Panc1 (cell line): Measurements from ENCODE around the gene TMEM62. TPM values are rescaled to one million over a fixed set of nuclear protein-coding genes. Genes with fewer than 3 reads are reported as not detected.

ENCODE experiments used
- ATAC-seq: fragments of 200-7000 bp; cut with Tn5 transposase; 2 replicates; pipeline ENCODE4 v1.9.1; 2020; ENCODE audit warnings: mild to moderate bottlenecking, moderate library complexity
- BruUV-seq: library from RNA; stranded (reverse); fragments of 400-500 nt; replicated peaks from 2 replicates; lab custom pipeline; 2021; lab: Mats Ljungman, UMichigan
- CTCF ChIA-PET: fragments of 300-600 bp; sonication (Branson Sonifier 250); formaldehyde crosslinking; loops from one replicate; lab custom pipeline; 2022; ENCODE audit warnings: antibody characterized with exemption; lab: Charles Lee
- POLR2A ChIA-PET: fragments of 300-600 bp; sonication (Branson Sonifier 250); formaldehyde crosslinking; loops from one replicate; lab custom pipeline; 2022; ENCODE audit warnings: antibody characterized with exemption; lab: Charles Lee
- DNase-seq: peaks from one replicate; pipeline ENCODE4 v3.0.0-alpha.2; 2010; ENCODE audit warnings: low read depth, low spot score
- H3K27ac ChIP-seq: 2 replicates; pipeline ENCODE4 v1.5.1; 2011; ENCODE audit warnings: mild to moderate bottlenecking, low read length, inconsistent platforms
- H3K27me3 ChIP-seq: fragments of 200-500 bp; sonication (Bioruptor generic); 2 replicates; pipeline ENCODE4 v1.6.0; 2014; ENCODE audit warnings: low read length, inconsistent platforms; ENCODE audit not compliant: control insufficient read depth, insufficient read depth
- H3K36me3 ChIP-seq: fragments of 200-500 bp; sonication (Bioruptor generic); 2 replicates; pipeline ENCODE4 v1.5.1; 2014; ENCODE audit warnings: inconsistent platforms, mild to moderate bottlenecking, low read length, moderate library complexity; ENCODE audit not compliant: control insufficient read depth, insufficient read depth
- H3K4me1 ChIP-seq: 2 replicates; pipeline ENCODE4 v1.5.1; 2011; ENCODE audit warnings: inconsistent platforms, mild to moderate bottlenecking, low read length, moderate library complexity; ENCODE audit not compliant: control insufficient read depth, insufficient read depth
- H3K4me3 ChIP-seq, 2 experiments: 2 replicates each; pipeline ENCODE4 v1.5.1; 2011 to 2012; ENCODE audit warnings: low read depth in 2 of 2, low read length in 2 of 2, mild to moderate bottlenecking in 2 of 2, inconsistent platforms in 1 of 2, moderate library complexity in 1 of 2
- H3K9me3 ChIP-seq: fragments of 200-500 bp; sonication (Bioruptor generic); 2 replicates; pipeline ENCODE4 v1.5.1; 2014; ENCODE audit warnings: low read depth, mild to moderate bottlenecking, inconsistent platforms, low read length, moderate library complexity; ENCODE audit not compliant: control insufficient read depth, insufficient read depth
- POLR2AphosphoS5 ChIP-seq: IDR thresholded peaks from 2 replicates; pipeline ENCODE4 v1.6.1; 2012; ENCODE audit warnings: mild to moderate bottlenecking, low read depth, low read length, moderate library complexity
- REST ChIP-seq, 2 experiments: IDR thresholded peaks; 2 replicates each; pipeline ENCODE4 v1.6.1; 2011 to 2012; ENCODE audit warnings: low read depth in 2 of 2, control low read depth in 1 of 2, low read length in 1 of 2, mild to moderate bottlenecking in 1 of 2, moderate library complexity in 1 of 2; ENCODE audit not compliant: insufficient read depth in 1 of 2
- SIN3A ChIP-seq: IDR thresholded peaks from 2 replicates; pipeline ENCODE4 v1.6.1; 2012; ENCODE audit warnings: low read depth, mild to moderate bottlenecking, low read length, moderate library complexity, borderline replicate concordance; ENCODE audit not compliant: insufficient read depth
- TCF7L2 ChIP-seq: IDR thresholded peaks from 2 replicates; pipeline ENCODE4 v1.6.1; 2011; ENCODE audit warnings: mild to moderate bottlenecking, low read depth, low read length, inconsistent platforms
- in situ Hi-C: cut with HindIII; loops from 2 replicates; pipeline ENCODE4 v1.10.0; 2016; ENCODE audit warnings: low sequenced_read_pairs, low pct_unique_long_range_greater_than_20kb
- intact Hi-C: fragments of 100-400 bp; cut with micrococcal nuclease; formaldehyde crosslinking; loops from one replicate; pipeline ENCODE4 v1.10.0; 2022; ENCODE audit not compliant: unreplicated experiment
- total RNA-seq: library from RNA; stranded (reverse); gene quantifications from one replicate; pipeline ENCODE4 v1.2.1, GENCODE V29; 2021; ENCODE audit not compliant: unreplicated experiment
- TF ChIP-seq, protein P1 (sequence below): fragments of 450-650 bp; IDR thresholded peaks from 2 replicates; pipeline ENCODE4 v1.5.1; 2017; ENCODE audit warnings: mild to moderate bottlenecking

TMEM62 gene
- total RNA-seq, 1 experiment from 2014 or later, result 20.4 TPM

GRCh38 chr15:43190178-43190577, 56.8 kb downstream of the TMEM62 start:
- Histone ChIP-seq H3K9me3 (no peaks in the 10 kb centered on the region), H3K36me3 (peaks cover 26% of the 10 kb centered on the region), H3K4me1 (peaks cover 3% of the 10 kb centered on the region; the same call in 1 of the 2 replicates), H3K27ac (no peak overlapping the region), H3K4me3 (no peak overlapping the region), H3K27me3 (no peaks in the 10 kb centered on the region)
- POLR2A ChIA-PET, result no interaction called here
- intact Hi-C loops, result no loop called here
- in situ Hi-C loops, result no loop called here
- no TSS peak for BruUV-seq
- no peak for TF ChIP-seq TCF7L2
- no peak for TF ChIP-seq SIN3A
- TF ChIP-seq, protein P1, sequence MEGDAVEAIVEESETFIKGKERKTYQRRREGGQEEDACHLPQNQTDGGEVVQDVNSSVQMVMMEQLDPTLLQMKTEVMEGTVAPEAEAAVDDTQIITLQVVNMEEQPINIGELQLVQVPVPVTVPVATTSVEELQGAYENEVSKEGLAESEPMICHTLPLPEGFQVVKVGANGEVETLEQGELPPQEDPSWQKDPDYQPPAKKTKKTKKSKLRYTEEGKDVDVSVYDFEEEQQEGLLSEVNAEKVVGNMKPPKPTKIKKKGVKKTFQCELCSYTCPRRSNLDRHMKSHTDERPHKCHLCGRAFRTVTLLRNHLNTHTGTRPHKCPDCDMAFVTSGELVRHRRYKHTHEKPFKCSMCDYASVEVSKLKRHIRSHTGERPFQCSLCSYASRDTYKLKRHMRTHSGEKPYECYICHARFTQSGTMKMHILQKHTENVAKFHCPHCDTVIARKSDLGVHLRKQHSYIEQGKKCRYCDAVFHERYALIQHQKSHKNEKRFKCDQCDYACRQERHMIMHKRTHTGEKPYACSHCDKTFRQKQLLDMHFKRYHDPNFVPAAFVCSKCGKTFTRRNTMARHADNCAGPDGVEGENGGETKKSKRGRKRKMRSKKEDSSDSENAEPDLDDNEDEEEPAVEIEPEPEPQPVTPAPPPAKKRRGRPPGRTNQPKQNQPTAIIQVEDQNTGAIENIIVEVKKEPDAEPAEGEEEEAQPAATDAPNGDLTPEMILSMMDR, result no peak
- TF ChIP-seq POLR2AphosphoS5, result no peak
- TF ChIP-seq REST (IDR thresholded peaks at IDR 0.05; ENCODE audit: insufficient read depth in 1 of 2, low read depth in 2 of 2, low read length in 1 of 2), result no peak
- CTCF ChIA-PET, result no interaction called here
- DNase-seq, result no peak
- ATAC-seq, result no peak

GRCh38 chr15:43193710-43194109, 60.3 kb downstream of the TMEM62 start:
- no peaks in the 10 kb centered on the region for H3K27me3 ChIP-seq
- H3K27ac ChIP-seq, result no peak overlapping the region
- ATAC-seq, result no peak
- ChIA-PET POLR2A (interaction anchor here (0.6 to 0.7 kb wide), 3 partner anchors 229 to 860 kb away, joined by 3 to 17 read pairs (median 3); no protein-coding TSS in a partner anchor), CTCF (no interaction called here)
- no peak overlapping the region for H3K4me3 ChIP-seq
- in situ Hi-C loops (no loop called here), intact Hi-C loops (no loop called here)
- BruUV-seq, result no TSS peak
- no peak for TF ChIP-seq REST (IDR thresholded peaks at IDR 0.05; ENCODE audit: insufficient read depth in 1 of 2, low read depth in 2 of 2, low read length in 1 of 2)
- no peaks in the 10 kb centered on the region for H3K9me3 ChIP-seq
- H3K4me1 ChIP-seq, result no peaks in the 10 kb centered on the region
- no peak for DNase-seq
- H3K36me3 ChIP-seq, result peaks cover 26% of the 10 kb centered on the region
